OCI-LY3 (cell line): ENCODE data around the gene MYH8.

Experiments used
- H2AFZ ChIP-seq: fragments of 200-600, 300-600 bp; shearing (Covaris generic); 2 replicates; pipeline ENCODE4 v1.6.0; 2014; ENCODE audit warnings: antibody characterized with exemption, low read depth, low read length
- H3K27ac ChIP-seq: fragments of 200-600, 300-600 bp; sonication (generic); 2 replicates; pipeline ENCODE4 v1.5.1; 2014; ENCODE audit warnings: mild to moderate bottlenecking, low read length, moderate library complexity, mixed read lengths
- H3K27me3 ChIP-seq: fragments of 200-600, 300-600 bp; sonication (generic); 2 replicates; pipeline ENCODE4 v1.6.1; 2014; ENCODE audit warnings: low read depth, low read length, mixed read lengths
- H3K36me3 ChIP-seq: fragments of 200-600, 300-600 bp; sonication (generic); replicated peaks from 2 replicates; pipeline ENCODE3; 2014; ENCODE audit warnings: low read depth, low read length, mixed read lengths
- H3K4me1 ChIP-seq: fragments of 300-600, 200-600 bp; sonication (generic); 2 replicates; pipeline ENCODE4 v1.6.1; 2014; ENCODE audit warnings: low read length, mixed read lengths
- H3K4me2 ChIP-seq: fragments of 200-600, 300-600 bp; sonication (generic); 2 replicates; pipeline ENCODE4 v1.6.1; 2014; ENCODE audit warnings: low read length, mixed read lengths
- H3K4me3 ChIP-seq: fragments of 300-600, 200-600 bp; sonication (generic); 2 replicates; pipeline ENCODE4 v1.5.1; 2014; ENCODE audit warnings: antibody characterized with exemption, mild to moderate bottlenecking, low read length, moderate library complexity
- H3K79me2 ChIP-seq: fragments of 300-600, 200-600 bp; shearing (Covaris generic); 2 replicates; pipeline ENCODE4 v1.6.1; 2014; ENCODE audit warnings: mild to moderate bottlenecking, low read length, mixed read lengths
- H3K9ac ChIP-seq: fragments of 300-600, 200-600 bp; shearing (Covaris generic); 2 replicates; pipeline ENCODE4 v1.6.0; 2014; ENCODE audit warnings: mild to moderate bottlenecking, low read length, moderate library complexity
- H3K9me3 ChIP-seq: fragments of 200-600, 300-600 bp; shearing (Covaris generic); 2 replicates; pipeline ENCODE4 v1.6.1; 2014; ENCODE audit warnings: low read length, mixed read lengths; ENCODE audit not compliant: insufficient read depth
- H4K20me1 ChIP-seq: fragments of 200-600, 300-600 bp; sonication (generic); 2 replicates; pipeline ENCODE4 v1.6.1; 2016; ENCODE audit warnings: low read length, mixed read lengths; ENCODE audit not compliant: insufficient read depth
- EZH2phosphoT487 ChIP-seq: fragments of 200-600 bp; shearing (Covaris generic); IDR thresholded peaks from 2 replicates; pipeline ENCODE4 v1.6.1; 2018; ENCODE audit warnings: antibody characterized with exemption, mixed run types, low read depth
- TF ChIP-seq, protein P1 (sequence below): fragments of 200-600, 300-600 bp; sonication (generic); IDR thresholded peaks from 2 replicates; pipeline ENCODE4 v1.5.1; 2014; ENCODE audit warnings: antibody characterized with exemption, low read length, low read depth

Gene MYH8

DNA sequence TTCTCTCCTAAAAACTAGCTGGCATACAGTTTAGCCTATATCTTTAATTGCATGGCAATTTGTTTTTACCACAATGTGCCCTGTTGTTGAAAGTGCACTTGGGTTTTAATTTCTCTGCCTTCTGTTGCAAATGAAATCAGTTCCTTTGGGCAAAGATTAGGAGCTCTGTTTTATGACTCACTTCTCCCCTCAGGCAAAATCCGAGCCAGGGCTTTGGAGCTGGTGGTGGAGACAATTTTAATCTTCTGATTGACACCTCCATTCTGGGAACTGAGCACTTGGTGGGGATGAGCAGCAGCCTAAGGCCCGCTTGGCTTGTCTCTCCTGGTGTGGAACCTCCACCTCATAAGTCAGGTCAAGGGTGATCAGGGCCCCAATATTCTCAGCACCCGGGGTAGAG, 13.3 kb upstream of the MYH8 start:
- H3K4me2 ChIP-seq: no peak overlapping the region
- H3K27ac ChIP-seq: no peak overlapping the region
- H3K27me3 ChIP-seq: no peaks in the 10 kb centered on the region
- H3K79me2 ChIP-seq: no peaks in the 10 kb centered on the region
- no peaks in the 10 kb centered on the region for H4K20me1 ChIP-seq
- no peak overlapping the region for H3K4me3 ChIP-seq
- H3K36me3 ChIP-seq: no peaks in the 10 kb centered on the region
- H3K9ac ChIP-seq: no peak overlapping the region
- H3K9me3 ChIP-seq: no peaks in the 10 kb centered on the region
- TF ChIP-seq EZH2phosphoT487: no peak
- TF ChIP-seq, protein P1, sequence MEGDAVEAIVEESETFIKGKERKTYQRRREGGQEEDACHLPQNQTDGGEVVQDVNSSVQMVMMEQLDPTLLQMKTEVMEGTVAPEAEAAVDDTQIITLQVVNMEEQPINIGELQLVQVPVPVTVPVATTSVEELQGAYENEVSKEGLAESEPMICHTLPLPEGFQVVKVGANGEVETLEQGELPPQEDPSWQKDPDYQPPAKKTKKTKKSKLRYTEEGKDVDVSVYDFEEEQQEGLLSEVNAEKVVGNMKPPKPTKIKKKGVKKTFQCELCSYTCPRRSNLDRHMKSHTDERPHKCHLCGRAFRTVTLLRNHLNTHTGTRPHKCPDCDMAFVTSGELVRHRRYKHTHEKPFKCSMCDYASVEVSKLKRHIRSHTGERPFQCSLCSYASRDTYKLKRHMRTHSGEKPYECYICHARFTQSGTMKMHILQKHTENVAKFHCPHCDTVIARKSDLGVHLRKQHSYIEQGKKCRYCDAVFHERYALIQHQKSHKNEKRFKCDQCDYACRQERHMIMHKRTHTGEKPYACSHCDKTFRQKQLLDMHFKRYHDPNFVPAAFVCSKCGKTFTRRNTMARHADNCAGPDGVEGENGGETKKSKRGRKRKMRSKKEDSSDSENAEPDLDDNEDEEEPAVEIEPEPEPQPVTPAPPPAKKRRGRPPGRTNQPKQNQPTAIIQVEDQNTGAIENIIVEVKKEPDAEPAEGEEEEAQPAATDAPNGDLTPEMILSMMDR: no peak
- no peak overlapping the region for H2AFZ ChIP-seq
- no peaks in the 10 kb centered on the region for H3K4me1 ChIP-seq

- TF ChIP-seq, protein P1: no peak
- H4K20me1 ChIP-seq: no peaks in the 10 kb centered on the region
- no peaks in the 10 kb centered on the region for H3K79me2 ChIP-seq
- H3K4me1 ChIP-seq: no peaks in the 10 kb centered on the region
- no peaks in the 10 kb centered on the region for H3K27me3 ChIP-seq
- no peak overlapping the region for H3K4me2 ChIP-seq
- H3K36me3 ChIP-seq: no peaks in the 10 kb centered on the region
- no peak overlapping the region for H3K27ac ChIP-seq
- H3K4me3 ChIP-seq: no peak overlapping the region
- H3K9ac ChIP-seq: no peak overlapping the region
- H3K9me3 ChIP-seq: no peaks in the 10 kb centered on the region
- no peak overlapping the region for H2AFZ ChIP-seq
Measured at GRCh38 chr17:10429421-10430045, 7.8 kb upstream of the MYH8 start.

- Histone ChIP-seq H3K27me3 (no peaks in the 10 kb centered on the region), H2AFZ (no peak overlapping the region), H3K27ac (no peak overlapping the region), H4K20me1 (no peaks in the 10 kb centered on the region), H3K36me3 (no peaks in the 10 kb centered on the region), H3K79me2 (no peaks in the 10 kb centered on the region), H3K4me3 (no peak overlapping the region), H3K9ac (no peak overlapping the region), H3K4me1 (no peaks in the 10 kb centered on the region), H3K9me3 (no peaks in the 10 kb centered on the region), H3K4me2 (no peak overlapping the region)
- TF ChIP-seq, protein P1: no peak
- no peak for TF ChIP-seq EZH2phosphoT487
Measured at GRCh38 chr17:10428781-10429180, 7.0 kb upstream of the MYH8 start.

GRCh38 chr17:10421211-10421610, 539 bp downstream of the MYH8 start:
- H4K20me1 ChIP-seq: no peaks in the 10 kb centered on the region
- H3K36me3 ChIP-seq: no peaks in the 10 kb centered on the region
- H3K9ac ChIP-seq: no peak overlapping the region
- no peaks in the 10 kb centered on the region for H3K4me1 ChIP-seq
- H3K27ac ChIP-seq: no peak overlapping the region
- no peaks in the 10 kb centered on the region for H3K79me2 ChIP-seq
- H2AFZ ChIP-seq: no peak overlapping the region
- no peaks in the 10 kb centered on the region for H3K9me3 ChIP-seq
- H3K4me2 ChIP-seq: no peak overlapping the region
- no peaks in the 10 kb centered on the region for H3K27me3 ChIP-seq
- H3K4me3 ChIP-seq: no peak overlapping the region
- TF ChIP-seq EZH2phosphoT487: no peak
- TF ChIP-seq, protein P1: no peak
